Smooth muscle cell of the umbilical artery (primary cell): ENCODE measurements around the gene TEAD3. TPM values are rescaled to one million over a fixed set of nuclear protein-coding genes. Genes with fewer than 3 reads are reported as not detected.

Source experiments
- total RNA-seq: library from RNA; depleted of rRNA; stranded (reverse); fragments of >200 nt; gene quantifications from 2 replicates; pipeline ENCODE4 v1.2.3, GENCODE V29; 2014

The TEAD3 gene
- 8.9 and 14.1 TPM in 2 replicates for total RNA-seq

GRCh38 chr6:35496841-35497570 is at the start of gene TEAD3:
Gene TEAD3, minus strand, starts transcription at chr6:35497079.

GRCh38 chr6:35512740-35513139 is 15.9 kb upstream of the TEAD3 start, which contains the start of gene TULP1:
Gene TULP1, minus strand, starts transcription at chr6:35512896. Its CDS starts 38 bp downstream, at chr6:35512858.

GRCh38 chr6:35468181-35468979 is 28.5 kb downstream of the TEAD3 start, which contains the start of gene RPL10A:
Gene RPL10A, plus strand, starts transcription at chr6:35468401. Its CDS starts 34 bp downstream, at chr6:35468435.

GRCh38 chr6:35452183-35453090 is 44.4 kb downstream of the TEAD3 start, which contains the start of gene FANCE:
Gene FANCE, plus strand, starts transcription at chr6:35452338. Its CDS starts 208 bp downstream, at chr6:35452546.

Other genes with a start within 250 kb of the TEAD3 start
- 10.7 and 12.5 TPM in 2 replicates for gene ZNF76, start 237.3 kb downstream of the TEAD3 start, total RNA-seq
- gene DEF6, start 199.3 kb downstream of the TEAD3 start, total RNA-seq = 1.2 TPM in 2 replicates
- gene PPARD, start 154.5 kb downstream of the TEAD3 start, total RNA-seq = 8.0 and 16.5 TPM in 2 replicates
- 3.3 and 4.4 TPM in 2 replicates for gene FANCE, start 44.7 kb downstream of the TEAD3 start, total RNA-seq
- 1,232 and 1,523 TPM in 2 replicates for gene RPL10A, start 28.7 kb downstream of the TEAD3 start, total RNA-seq
- gene TULP1, start 15.8 kb upstream of the TEAD3 start, total RNA-seq = not detected in 2 replicates
- gene FKBP5, start 191.8 kb upstream of the TEAD3 start, total RNA-seq = 1.8 and 8.9 TPM in 2 replicates
- gene ARMC12, start 240.0 kb upstream of the TEAD3 start, total RNA-seq = 0.30 and 0.42 TPM in 2 replicates